Stimulated activated CD8-positive, alpha-beta memory T cell treated with anti-CD3 and anti-CD28 coated beads, Interleukin-4, amount 100 ng/mL, for 24 hours (primary cell): Measurements from ENCODE around the gene HSH2D.

Experiments
- DNase-seq: peaks from one replicate; pipeline ENCODE4 v3.0.0-alpha.2; 2020; ENCODE audit warnings: low read depth

HSH2D gene

GRCh38 chr19:16197622-16198369, 54.3 kb downstream of the HSH2D start, which contains the start of gene AP1M1:
Gene AP1M1 (plus strand): TSS chr19:16197911. CDS start chr19:16198027, 116 bp downstream.
- peak; percentile 99 for DNase-seq

- no peak for DNase-seq
Observed at GRCh38 chr19:16198370-16198651, 54.8 kb downstream of the HSH2D start.

- no peak for DNase-seq
Observed at GRCh38 chr19:16199275-16199932, 55.9 kb downstream of the HSH2D start.

- no peak for DNase-seq
Observed at GRCh38 chr19:16200038-16201010, 56.8 kb downstream of the HSH2D start.

GRCh38 chr19:16201011-16201391, 57.5 kb downstream of the HSH2D start:
- no peak for DNase-seq

- DNase-seq, result no peak
Observed at GRCh38 chr19:16202320-16203255, 59.1 kb downstream of the HSH2D start.

GRCh38 chr19:16203256-16204004, 59.9 kb downstream of the HSH2D start:
- no peak for DNase-seq

- DNase-seq, result no peak
Observed at GRCh38 chr19:16204005-16204294, 60.5 kb downstream of the HSH2D start.

- DNase-seq, result no peak
Observed at GRCh38 chr19:16205205-16206045, 61.9 kb downstream of the HSH2D start.

- DNase-seq, result no peak
Observed at GRCh38 chr19:16206046-16206605, 62.6 kb downstream of the HSH2D start.

- no peak for DNase-seq
Observed at GRCh38 chr19:16206637-16207036, 63.2 kb downstream of the HSH2D start.

- DNase-seq, result no peak
Observed at GRCh38 chr19:16207063-16207462, 63.6 kb downstream of the HSH2D start.

- no peak for DNase-seq
Observed at GRCh38 chr19:16207490-16208025, 64.1 kb downstream of the HSH2D start.
